ENCODE measurements around the gene KANK2. TPM values are rescaled to one million over a fixed set of nuclear protein-coding genes. Genes with fewer than 3 reads are reported as not detected.

Gene KANK2
- total RNA-seq (2014; rRNA removed; shearing (Covaris generic); ENCODE audit: low replicate concordance): 0.19 and 1.9 TPM in 2 replicates

- peak within 1 kb of the TSS; percentile 65 for H3K9ac ChIP-seq (ENCODE audit: low read length)
- H2AFZ ChIP-seq (ENCODE audit: low read length): peak within 1 kb of the TSS; percentile 81
- H3K4me1 ChIP-seq (ENCODE audit: low read length): peaks cover 12% of the 10 kb centered on the region
- no peak within 1 kb of the TSS for H3K27ac ChIP-seq (ENCODE audit: low read length)
- H3K36me3 ChIP-seq (ENCODE audit: insufficient read depth, low read length): no peaks in the 10 kb centered on the region
- H3K4me2 ChIP-seq (ENCODE audit: low read depth, low read length, poor library complexity, severe bottlenecking): peak within 1 kb of the TSS; percentile 78
- peak; percentile 90 for DNase-seq
- H3K79me2 ChIP-seq (ENCODE audit: low read length): no peaks in the 10 kb centered on the region
- H3K4me3 ChIP-seq (ENCODE audit: low read length): peak within 1 kb of the TSS; percentile 68
- H3K9me3 ChIP-seq (ENCODE audit: low read length): no peaks in the 10 kb centered on the region
- no peaks in the 10 kb centered on the region for H4K20me1 ChIP-seq (ENCODE audit: insufficient read depth, low read depth, low read length)
- no peaks in the 10 kb centered on the region for H3K9me2 ChIP-seq (replicated peaks; ENCODE audit: insufficient read depth, low read length)
- H3K27me3 ChIP-seq (ENCODE audit: low read length): no peaks in the 10 kb centered on the region
Measured at GRCh38 chr19:11197291-11198174, at the start of gene KANK2. Gene KANK2, minus strand, starts transcription at chr19:11197545. Its CDS starts 3,034 bp downstream, at chr19:11194511.

DNA sequence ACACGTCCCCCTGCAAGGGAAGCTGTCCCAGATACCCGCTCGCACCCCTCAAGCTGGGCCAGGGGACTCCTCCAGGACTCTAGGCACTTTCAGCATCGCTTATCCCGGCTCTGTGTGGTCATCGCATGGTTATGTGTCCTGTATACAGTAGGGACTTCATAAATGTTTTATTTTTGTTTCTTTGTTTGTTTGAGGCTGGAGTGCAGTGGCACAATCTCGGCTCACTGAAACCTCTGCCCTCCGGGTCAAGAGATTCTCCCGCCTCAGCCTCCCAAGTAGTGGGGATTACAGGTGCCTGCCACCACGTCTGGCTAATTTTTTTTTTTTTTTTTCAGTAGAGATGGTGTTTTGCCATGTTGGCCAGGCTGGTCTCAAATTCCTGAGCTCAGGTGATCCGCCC lies 49.6 kb upstream of the KANK2 start:
- no peak for DNase-seq
- no peak overlapping the region for H3K4me2 ChIP-seq (ENCODE audit: low read depth, low read length, poor library complexity, severe bottlenecking)
- no peaks in the 10 kb centered on the region for H3K27me3 ChIP-seq (ENCODE audit: low read length)
- no peaks in the 10 kb centered on the region for H3K9me3 ChIP-seq (ENCODE audit: low read length)
- H3K4me1 ChIP-seq (ENCODE audit: low read length): no peaks in the 10 kb centered on the region
- H3K9ac ChIP-seq (ENCODE audit: low read length): no peak overlapping the region
- no peaks in the 10 kb centered on the region for H3K9me2 ChIP-seq (replicated peaks; ENCODE audit: insufficient read depth, low read length)
- no peak overlapping the region for H3K4me3 ChIP-seq (ENCODE audit: low read length)
- no peaks in the 10 kb centered on the region for H3K79me2 ChIP-seq (ENCODE audit: low read length)
- H3K36me3 ChIP-seq (ENCODE audit: insufficient read depth, low read length): no peaks in the 10 kb centered on the region
- no peak overlapping the region for H3K27ac ChIP-seq (ENCODE audit: low read length)
- H2AFZ ChIP-seq (ENCODE audit: low read length): no peak overlapping the region
- no peaks in the 10 kb centered on the region; the same call in 1 of the 2 replicates for H4K20me1 ChIP-seq (ENCODE audit: insufficient read depth, low read depth, low read length)

GRCh38 chr19:11244846-11245589 lies 47.7 kb upstream of the KANK2 start:
- H3K4me3 ChIP-seq (ENCODE audit: low read length): no peak overlapping the region
- no peaks in the 10 kb centered on the region; the same call in 1 of the 2 replicates for H4K20me1 ChIP-seq (ENCODE audit: insufficient read depth, low read depth, low read length)
- no peak for DNase-seq
- no peaks in the 10 kb centered on the region for H3K9me3 ChIP-seq (ENCODE audit: low read length)
- no peak overlapping the region for H2AFZ ChIP-seq (ENCODE audit: low read length)
- no peaks in the 10 kb centered on the region for H3K9me2 ChIP-seq (replicated peaks; ENCODE audit: insufficient read depth, low read length)
- H3K27ac ChIP-seq (ENCODE audit: low read length): no peak overlapping the region
- H3K79me2 ChIP-seq (ENCODE audit: low read length): no peaks in the 10 kb centered on the region
- H3K4me1 ChIP-seq (ENCODE audit: low read length): no peaks in the 10 kb centered on the region
- H3K9ac ChIP-seq (ENCODE audit: low read length): no peak overlapping the region
- no peaks in the 10 kb centered on the region for H3K36me3 ChIP-seq (ENCODE audit: insufficient read depth, low read length)
- H3K4me2 ChIP-seq (ENCODE audit: low read depth, low read length, poor library complexity, severe bottlenecking): no peak overlapping the region
- no peaks in the 10 kb centered on the region for H3K27me3 ChIP-seq (ENCODE audit: low read length)

DNA sequence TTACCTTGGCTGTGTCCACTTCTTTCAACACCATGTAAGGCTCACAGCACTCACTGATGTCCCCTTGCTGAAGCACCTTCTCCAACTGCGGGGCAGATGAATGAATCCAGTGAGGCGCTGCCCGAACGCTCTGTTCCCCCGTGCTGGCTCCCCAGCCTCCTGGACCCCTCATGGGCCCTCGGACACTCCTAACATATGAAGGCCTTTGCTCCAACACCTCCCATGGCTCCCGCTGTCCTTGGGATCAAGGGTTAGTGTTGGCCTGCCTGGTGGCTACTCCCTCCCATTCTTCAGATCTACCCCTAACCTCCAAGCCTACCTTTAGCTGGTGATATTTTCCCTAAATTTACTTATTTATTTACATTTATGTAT lies 46.4 kb upstream of the KANK2 start:
- no peaks in the 10 kb centered on the region for H3K4me1 ChIP-seq (ENCODE audit: low read length)
- no peaks in the 10 kb centered on the region for H3K9me3 ChIP-seq (ENCODE audit: low read length)
- no peaks in the 10 kb centered on the region; the same call in 1 of the 2 replicates for H4K20me1 ChIP-seq (ENCODE audit: insufficient read depth, low read depth, low read length)
- DNase-seq: no peak
- no peak overlapping the region for H2AFZ ChIP-seq (ENCODE audit: low read length)
- H3K79me2 ChIP-seq (ENCODE audit: low read length): no peaks in the 10 kb centered on the region
- no peaks in the 10 kb centered on the region for H3K9me2 ChIP-seq (replicated peaks; ENCODE audit: insufficient read depth, low read length)
- H3K27ac ChIP-seq (ENCODE audit: low read length): no peak overlapping the region
- H3K9ac ChIP-seq (ENCODE audit: low read length): no peak overlapping the region
- no peak overlapping the region for H3K4me3 ChIP-seq (ENCODE audit: low read length)
- no peak overlapping the region for H3K4me2 ChIP-seq (ENCODE audit: low read depth, low read length, poor library complexity, severe bottlenecking)
- no peaks in the 10 kb centered on the region for H3K36me3 ChIP-seq (ENCODE audit: insufficient read depth, low read length)
- H3K27me3 ChIP-seq (ENCODE audit: low read length): no peaks in the 10 kb centered on the region

GRCh38 chr19:11242864-11243797 lies 45.8 kb upstream of the KANK2 start:
- Histone ChIP-seq H3K36me3 (ENCODE audit: insufficient read depth, low read length) (no peaks in the 10 kb centered on the region), H3K4me2 (ENCODE audit: low read depth, low read length, poor library complexity, severe bottlenecking) (no peak overlapping the region), H3K79me2 (ENCODE audit: low read length) (no peaks in the 10 kb centered on the region), H3K4me1 (ENCODE audit: low read length) (no peaks in the 10 kb centered on the region), H4K20me1 (ENCODE audit: insufficient read depth, low read depth, low read length) (no peaks in the 10 kb centered on the region; the same call in 1 of the 2 replicates), H3K27me3 (ENCODE audit: low read length) (no peaks in the 10 kb centered on the region), H3K4me3 (ENCODE audit: low read length) (no peak overlapping the region), H3K9ac (ENCODE audit: low read length) (no peak overlapping the region), H3K9me2 (replicated peaks; ENCODE audit: insufficient read depth, low read length) (no peaks in the 10 kb centered on the region), H3K27ac (ENCODE audit: low read length) (no peak overlapping the region), H3K9me3 (ENCODE audit: low read length) (no peaks in the 10 kb centered on the region), H2AFZ (ENCODE audit: low read length) (no peak overlapping the region)
- DNase-seq: peak; percentile 94

DNA sequence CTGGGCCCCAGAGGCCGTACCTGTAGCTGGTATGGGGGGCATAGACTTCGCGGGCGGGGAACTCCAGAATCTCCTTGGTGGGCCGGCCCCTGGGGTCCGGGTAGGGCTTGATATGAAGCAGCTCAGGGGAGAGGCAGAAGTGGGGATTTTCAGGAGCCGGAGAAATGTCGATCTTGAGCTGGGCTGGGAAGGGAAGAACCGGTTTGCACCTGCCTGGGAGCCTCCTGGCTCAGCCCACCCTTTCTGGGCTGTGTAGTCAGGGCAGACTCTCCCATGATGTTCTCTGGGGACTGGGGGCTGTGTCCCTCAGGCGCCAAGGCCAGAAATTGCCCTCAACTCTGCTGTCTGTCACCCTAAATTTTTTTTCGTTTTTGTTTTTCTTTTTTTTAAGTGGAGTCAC lies 44.7 kb upstream of the KANK2 start:
- Histone ChIP-seq H2AFZ (ENCODE audit: low read length) (no peak overlapping the region), H3K9ac (ENCODE audit: low read length) (no peak overlapping the region), H3K4me1 (ENCODE audit: low read length) (no peaks in the 10 kb centered on the region), H3K27ac (ENCODE audit: low read length) (no peak overlapping the region), H3K4me3 (ENCODE audit: low read length) (no peak overlapping the region), H3K36me3 (ENCODE audit: insufficient read depth, low read length) (no peaks in the 10 kb centered on the region), H4K20me1 (ENCODE audit: insufficient read depth, low read depth, low read length) (no peaks in the 10 kb centered on the region; the same call in 1 of the 2 replicates), H3K9me2 (replicated peaks; ENCODE audit: insufficient read depth, low read length) (no peaks in the 10 kb centered on the region), H3K79me2 (ENCODE audit: low read length) (no peaks in the 10 kb centered on the region), H3K4me2 (ENCODE audit: low read depth, low read length, poor library complexity, severe bottlenecking) (no peak overlapping the region), H3K27me3 (ENCODE audit: low read length) (no peaks in the 10 kb centered on the region), H3K9me3 (ENCODE audit: low read length) (no peaks in the 10 kb centered on the region)
- DNase-seq: no peak

GRCh38 chr19:11240008-11240444 lies 42.7 kb upstream of the KANK2 start:
- no peak for DNase-seq
- H3K27ac ChIP-seq (ENCODE audit: low read length): no peak overlapping the region
- H3K4me3 ChIP-seq (ENCODE audit: low read length): no peak overlapping the region
- H3K36me3 ChIP-seq (ENCODE audit: insufficient read depth, low read length): no peaks in the 10 kb centered on the region
- H3K9me3 ChIP-seq (ENCODE audit: low read length): no peaks in the 10 kb centered on the region
- H3K9me2 ChIP-seq (replicated peaks; ENCODE audit: insufficient read depth, low read length): no peaks in the 10 kb centered on the region
- no peaks in the 10 kb centered on the region for H3K27me3 ChIP-seq (ENCODE audit: low read length)
- no peak overlapping the region for H3K4me2 ChIP-seq (ENCODE audit: low read depth, low read length, poor library complexity, severe bottlenecking)
- H3K9ac ChIP-seq (ENCODE audit: low read length): no peak overlapping the region
- H3K4me1 ChIP-seq (ENCODE audit: low read length): no peaks in the 10 kb centered on the region
- no peaks in the 10 kb centered on the region for H3K79me2 ChIP-seq (ENCODE audit: low read length)
- H4K20me1 ChIP-seq (ENCODE audit: insufficient read depth, low read depth, low read length): no peaks in the 10 kb centered on the region; the same call in 1 of the 2 replicates
- H2AFZ ChIP-seq (ENCODE audit: low read length): no peak overlapping the region

Measured in Karpas-422 (cell line).